GM12891 (cell line): Measurements from ENCODE around the gene CELSR1.

ENCODE experiments used
- POLR2A ChIP-seq: IDR thresholded peaks from 2 replicates; pipeline ENCODE4 v1.6.1; 2011; ENCODE audit warnings: low read depth, low read length, control low read depth
- POLR2AphosphoS5 ChIP-seq: IDR thresholded peaks from 2 replicates; pipeline ENCODE4 v1.6.1; 2011; ENCODE audit warnings: low read depth, low read length, control low read depth
- POU2F2 ChIP-seq: IDR thresholded peaks from 2 replicates; pipeline ENCODE4 v1.6.1; 2011; ENCODE audit warnings: low read depth, mild to moderate bottlenecking, control low read depth, low read length, moderate library complexity
- SPI1 ChIP-seq: IDR thresholded peaks from 2 replicates; pipeline ENCODE4 v1.6.1; 2011; ENCODE audit warnings: low read depth, low read length, control low read depth
- TAF1 ChIP-seq: IDR thresholded peaks from 2 replicates; pipeline ENCODE4 v1.6.1; 2011; ENCODE audit warnings: low read depth, low read length, control low read depth

DNA sequence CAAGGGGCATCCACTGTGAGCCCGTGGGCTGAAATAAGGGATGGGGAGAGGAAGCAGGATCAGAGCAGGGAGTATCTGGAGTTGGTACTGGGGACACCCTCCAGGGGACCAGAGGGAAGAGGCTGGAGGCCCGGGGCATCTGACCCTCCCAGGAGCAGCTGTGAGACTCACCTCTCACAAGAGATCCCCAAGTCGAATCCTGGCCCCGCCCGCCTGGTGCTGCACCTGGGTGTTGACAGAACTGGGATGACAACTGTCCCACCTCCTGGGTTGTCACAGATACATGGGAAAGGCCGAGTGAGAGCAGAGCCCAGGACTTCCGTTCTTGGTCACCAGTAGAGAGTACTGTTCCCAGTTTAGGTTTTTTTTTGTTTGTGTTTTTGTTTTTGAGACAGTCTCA lies 78.9 kb downstream of the CELSR1 start:
- no peak for TF ChIP-seq POLR2AphosphoS5
- no peak for TF ChIP-seq POLR2A
- no peak for TF ChIP-seq TAF1
- TF ChIP-seq POU2F2: no peak
- no peak for TF ChIP-seq SPI1
